Osteocyte (in vitro differentiated cells): Measurements from ENCODE around the gene SCP2D1. TPM values are rescaled to one million over a fixed set of nuclear protein-coding genes. Genes with fewer than 3 reads are reported as not detected.

Experiments
- DNase-seq: peaks from one replicate; pipeline ENCODE4 v3.0.0; 2021; ENCODE audit warnings: mixed read lengths; ENCODE audit not compliant: unreplicated experiment; ENCODE audit errors: extremely low spot score
- H3K27ac Mint-ChIP-seq: one replicate; pipeline ENCODE4 v1.8.0; 2021; ENCODE audit warnings: mild to moderate bottlenecking, mixed read lengths; ENCODE audit not compliant: unreplicated experiment
- H3K27me3 Mint-ChIP-seq: one replicate; pipeline ENCODE4 v1.8.0; 2021; ENCODE audit warnings: mixed read lengths; ENCODE audit not compliant: unreplicated experiment
- H3K36me3 Mint-ChIP-seq: one replicate; pipeline ENCODE4 v1.8.0; 2021; ENCODE audit warnings: mixed read lengths; ENCODE audit not compliant: unreplicated experiment
- H3K4me1 Mint-ChIP-seq: one replicate; pipeline ENCODE4 v1.8.0; 2021; ENCODE audit warnings: mixed read lengths; ENCODE audit not compliant: unreplicated experiment
- H3K4me3 Mint-ChIP-seq: one replicate; pipeline ENCODE4 v1.8.0; 2021; ENCODE audit warnings: mild to moderate bottlenecking, moderate library complexity, mixed read lengths; ENCODE audit not compliant: unreplicated experiment
- H3K9me3 Mint-ChIP-seq: one replicate; pipeline ENCODE4 v1.8.0; 2021; ENCODE audit warnings: mixed read lengths; ENCODE audit not compliant: unreplicated experiment
- CTCF ChIP-seq: fragments of 200-600 bp; sonication (generic); IDR thresholded peaks from 2 replicates; pipeline ENCODE4 v1.5.0; 2021; ENCODE audit warnings: antibody characterized with exemption, mild to moderate bottlenecking, moderate library complexity
- total RNA-seq: library from RNA; stranded (reverse); gene quantifications from 2 replicates; pipeline ENCODE4 v1.2.1, GENCODE V29; 2021

The SCP2D1 gene
- total RNA-seq, 1 donor from 2014 or later = not detected

- Mint-ChIP-seq H3K27me3 (no peaks in the 10 kb centered on the region), H3K4me3 (no peak overlapping the region), H3K9me3 (no peaks in the 10 kb centered on the region), H3K36me3 (no peaks in the 10 kb centered on the region), H3K4me1 (no peaks in the 10 kb centered on the region), H3K27ac (no peak overlapping the region)
- no peak for DNase-seq
- TF ChIP-seq CTCF = no peak
Measured at GRCh38 chr20:18811186-18811585, 2.4 kb upstream of the SCP2D1 start.

GRCh38 chr20:18811904-18812303, 1.7 kb upstream of the SCP2D1 start:
- TF ChIP-seq CTCF = no peak
- no peak overlapping the region for H3K4me3 Mint-ChIP-seq
- no peaks in the 10 kb centered on the region for H3K27me3 Mint-ChIP-seq
- no peaks in the 10 kb centered on the region for H3K9me3 Mint-ChIP-seq
- no peak for DNase-seq
- H3K27ac Mint-ChIP-seq = no peak overlapping the region
- no peaks in the 10 kb centered on the region for H3K36me3 Mint-ChIP-seq
- no peaks in the 10 kb centered on the region for H3K4me1 Mint-ChIP-seq

GRCh38 chr20:18815194-18815942, 1.8 kb downstream of the SCP2D1 start:
- no peak overlapping the region for H3K4me3 Mint-ChIP-seq
- H3K4me1 Mint-ChIP-seq = no peaks in the 10 kb centered on the region
- DNase-seq = no peak
- no peak for TF ChIP-seq CTCF
- H3K27me3 Mint-ChIP-seq = no peaks in the 10 kb centered on the region
- no peaks in the 10 kb centered on the region for H3K9me3 Mint-ChIP-seq
- H3K36me3 Mint-ChIP-seq = no peaks in the 10 kb centered on the region
- H3K27ac Mint-ChIP-seq = no peak overlapping the region

GRCh38 chr20:18822832-18823231, 9.2 kb downstream of the SCP2D1 start:
- Mint-ChIP-seq H3K4me1 (no peaks in the 10 kb centered on the region), H3K9me3 (no peaks in the 10 kb centered on the region), H3K27ac (no peak overlapping the region), H3K27me3 (no peaks in the 10 kb centered on the region), H3K4me3 (no peak overlapping the region), H3K36me3 (no peaks in the 10 kb centered on the region)
- no peak for DNase-seq
- no peak for TF ChIP-seq CTCF

GRCh38 chr20:18831830-18832499, 18.4 kb downstream of the SCP2D1 start:
- Mint-ChIP-seq H3K4me3 (no peak overlapping the region), H3K36me3 (no peaks in the 10 kb centered on the region)
- DNase-seq = no peak

More at GRCh38 chr20:18831830-18832499, 18.4 kb downstream of the SCP2D1 start:
- Mint-ChIP-seq H3K27ac (no peak overlapping the region), H3K4me1 (no peaks in the 10 kb centered on the region), H3K27me3 (peaks cover 2% of the 10 kb centered on the region), H3K9me3 (no peaks in the 10 kb centered on the region)
- no peak for TF ChIP-seq CTCF
